AG08395 (cell line): ENCODE results near the gene SETDB1.
A peak's percentile ranks its signal among the peaks of the same experiment; 100 is the strongest.

ENCODE experiments used
- DNase-seq: peaks from one replicate; pipeline ENCODE4 v3.0.0; 2012; ENCODE audit warnings: mixed read lengths, low spot score

Gene SETDB1

DNA sequence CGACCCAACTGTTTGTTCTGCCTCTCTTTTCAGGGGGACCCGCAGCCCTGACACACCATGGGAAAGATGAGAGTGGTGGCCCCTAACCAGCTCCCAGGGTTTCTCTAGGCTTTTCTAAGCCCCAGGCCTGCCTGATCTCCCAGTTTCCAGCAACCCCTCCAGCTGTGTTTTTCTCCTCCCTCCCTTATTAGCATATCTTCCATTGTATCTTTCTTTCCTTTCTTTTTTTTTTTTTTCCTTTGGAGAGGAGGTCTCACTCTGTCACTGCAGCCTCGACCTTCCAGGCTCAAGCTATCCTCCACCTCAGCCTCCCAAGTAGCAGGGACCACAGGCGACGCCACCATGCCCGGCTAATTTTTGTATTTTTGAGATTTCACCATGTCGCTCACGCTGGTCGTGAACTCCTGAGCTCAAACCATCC, 50.2 kb downstream of the SETDB1 start:
- DNase-seq, result no peak

DNA sequence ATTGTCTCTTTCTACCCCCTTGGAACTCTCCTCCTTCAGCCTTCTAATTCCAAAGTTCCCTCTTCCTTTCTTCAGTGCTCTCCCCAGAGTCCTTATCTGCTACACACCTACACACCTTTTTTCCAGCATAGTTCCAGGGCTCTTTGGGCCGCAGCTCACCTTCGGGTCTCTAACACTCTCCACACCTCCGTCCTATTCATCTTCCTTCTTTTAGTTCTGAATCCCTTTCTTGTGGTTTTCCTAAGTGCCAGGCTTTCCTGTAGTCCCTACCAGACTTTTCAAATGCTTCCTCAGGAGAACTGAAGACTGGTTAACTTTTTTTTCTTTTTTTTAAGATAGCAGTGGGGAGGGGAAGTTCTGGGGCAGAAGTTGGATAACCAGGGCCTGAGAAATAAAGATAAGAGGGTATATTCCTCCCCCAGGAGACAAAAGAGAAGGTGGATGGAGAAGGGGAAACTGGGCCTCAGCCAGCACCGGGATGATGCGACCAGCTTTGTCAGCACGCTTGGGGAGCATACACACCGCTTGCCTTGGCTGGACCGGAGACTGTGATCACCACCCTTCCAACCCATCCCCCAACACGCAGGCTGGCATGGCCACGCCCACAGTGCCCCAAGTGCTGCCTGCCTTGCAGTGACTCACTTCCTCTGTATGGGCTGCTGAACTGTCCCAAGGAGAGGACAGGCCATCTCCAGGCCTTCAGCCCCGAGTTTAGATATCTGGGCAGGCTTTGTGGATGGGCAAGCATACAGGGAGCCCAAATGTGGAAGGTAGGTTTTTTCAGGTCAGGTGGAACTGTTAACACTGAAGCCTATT, 50.9 kb downstream of the SETDB1 start:
- peak; percentile 70 for DNase-seq

DNA sequence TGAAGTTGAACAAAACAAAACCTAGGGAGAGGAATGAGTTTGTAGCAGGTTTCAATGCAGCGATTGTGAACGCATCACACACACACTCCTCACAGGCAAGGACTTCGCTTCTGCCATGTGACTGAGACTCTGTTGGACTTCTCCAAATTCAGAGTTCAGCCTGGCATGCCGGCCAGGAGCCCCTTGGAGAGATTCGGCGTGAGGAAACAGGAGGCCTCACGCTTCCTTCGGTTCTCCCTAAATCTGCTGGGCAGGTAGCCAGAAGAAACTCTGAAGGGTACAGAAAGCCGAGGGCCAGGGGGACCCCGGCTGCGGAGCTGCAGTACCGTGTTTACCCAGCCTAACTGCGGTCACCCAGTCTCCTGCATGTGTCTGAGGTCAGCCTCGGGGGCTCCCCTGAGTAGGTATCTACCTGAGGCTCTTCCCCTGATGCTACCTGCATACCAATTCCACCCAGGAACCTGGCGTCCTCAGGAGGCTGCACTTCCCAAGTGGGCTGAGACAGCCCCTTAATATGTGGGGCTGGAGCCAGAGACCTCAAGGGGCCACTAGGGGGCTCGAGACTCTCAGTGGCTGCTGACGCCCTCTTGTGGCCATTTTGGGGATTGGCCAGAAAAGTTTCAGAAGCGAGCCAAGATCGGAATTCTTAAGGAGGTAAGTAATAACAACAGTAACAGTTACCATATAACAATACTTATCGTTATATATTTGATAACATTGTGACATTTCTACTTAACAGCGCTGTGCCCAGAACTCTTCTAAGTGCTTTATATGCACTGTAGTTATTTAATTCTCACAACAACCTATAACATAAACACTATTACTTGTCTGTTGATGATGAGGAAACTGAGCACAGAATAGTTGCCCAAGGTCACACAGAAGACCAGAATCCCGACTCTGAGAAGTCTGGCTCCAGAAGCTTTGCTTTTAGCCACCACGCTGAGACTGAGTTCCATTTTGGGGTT, 53.2 kb downstream of the SETDB1 start:
- DNase-seq, result peak; percentile 92

DNA sequence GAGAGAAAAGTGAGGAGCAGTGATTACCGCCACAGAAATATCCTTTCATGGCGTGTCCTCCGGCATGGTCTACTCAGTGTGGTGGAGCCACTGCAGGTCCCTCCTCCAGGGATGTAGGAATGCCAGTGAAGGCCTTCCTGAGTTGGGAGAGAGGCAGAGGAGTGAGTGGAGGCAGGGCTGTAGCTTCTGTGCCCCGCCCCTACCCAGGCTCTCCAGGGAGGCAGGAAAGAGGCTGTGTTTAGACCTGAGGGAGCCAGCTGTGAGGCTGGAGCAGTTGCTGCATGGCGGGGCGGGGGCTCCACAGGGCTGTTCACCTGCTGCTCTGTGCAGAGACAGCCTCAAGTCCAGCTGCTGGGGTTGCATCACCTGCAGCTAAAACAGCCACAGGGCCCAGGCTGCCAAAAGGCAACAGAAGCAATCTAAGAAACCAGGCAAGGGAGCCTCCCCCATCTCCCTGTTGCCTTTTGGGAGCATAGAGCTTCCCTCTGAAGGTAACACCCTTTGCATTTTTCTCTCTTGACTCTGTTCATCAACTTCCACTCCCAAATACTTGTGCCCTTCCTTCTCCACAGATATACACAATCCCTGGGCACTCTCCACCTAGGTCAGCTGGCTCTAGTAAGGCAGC, 55.1 kb downstream of the SETDB1 start:
- DNase-seq, result no peak

DNA sequence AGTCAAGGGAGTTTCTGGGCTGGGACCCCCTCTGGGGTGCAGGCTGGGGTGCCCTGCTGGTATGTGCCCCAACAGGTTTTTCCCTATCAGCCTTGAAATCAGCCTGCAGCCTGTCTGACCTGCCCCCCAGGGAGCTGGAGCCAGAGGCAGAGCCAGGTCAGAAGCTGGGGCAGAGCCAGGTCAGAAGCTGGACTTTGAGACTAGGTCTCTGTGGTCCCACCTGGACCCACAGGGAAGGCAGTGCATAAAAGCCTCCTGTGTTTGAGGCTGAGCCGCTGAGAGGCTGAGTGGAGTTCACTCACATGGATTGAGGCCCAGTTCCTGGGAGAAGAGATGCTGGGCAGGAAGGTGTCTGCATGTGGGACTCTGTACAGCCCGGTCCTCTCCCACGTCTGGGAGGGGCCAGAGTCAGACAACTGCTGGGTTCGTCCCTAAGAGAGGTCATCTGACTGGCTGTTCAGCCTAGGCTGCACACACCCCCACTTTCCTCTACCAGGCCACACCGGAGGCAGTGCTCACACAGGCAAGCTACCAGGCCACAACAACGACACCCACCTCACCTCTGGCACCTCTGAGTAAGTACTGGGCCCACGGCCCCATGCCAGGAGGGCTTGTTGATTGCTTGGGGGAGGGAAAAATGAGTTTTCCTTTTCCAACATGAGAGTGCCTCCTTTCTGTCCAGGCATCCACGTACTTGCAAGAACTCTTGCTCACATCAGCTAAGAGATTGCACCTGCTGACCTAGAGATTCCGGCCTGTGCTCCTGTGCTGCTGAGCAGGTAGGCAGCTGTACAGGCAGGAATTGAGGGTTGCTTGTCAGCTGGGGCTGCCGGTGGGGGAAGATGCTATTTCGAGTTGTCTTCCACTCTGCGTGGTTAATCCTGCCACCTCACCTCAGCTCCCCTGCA, 55.9 kb downstream of the SETDB1 start, which contains the start of gene ANXA9:
Gene ANXA9, plus strand, starts transcription at position 488 of the 908 bp plus-strand sequence. CDS start 814 bp downstream, outside the sequence.
- DNase-seq, result no peak

DNA sequence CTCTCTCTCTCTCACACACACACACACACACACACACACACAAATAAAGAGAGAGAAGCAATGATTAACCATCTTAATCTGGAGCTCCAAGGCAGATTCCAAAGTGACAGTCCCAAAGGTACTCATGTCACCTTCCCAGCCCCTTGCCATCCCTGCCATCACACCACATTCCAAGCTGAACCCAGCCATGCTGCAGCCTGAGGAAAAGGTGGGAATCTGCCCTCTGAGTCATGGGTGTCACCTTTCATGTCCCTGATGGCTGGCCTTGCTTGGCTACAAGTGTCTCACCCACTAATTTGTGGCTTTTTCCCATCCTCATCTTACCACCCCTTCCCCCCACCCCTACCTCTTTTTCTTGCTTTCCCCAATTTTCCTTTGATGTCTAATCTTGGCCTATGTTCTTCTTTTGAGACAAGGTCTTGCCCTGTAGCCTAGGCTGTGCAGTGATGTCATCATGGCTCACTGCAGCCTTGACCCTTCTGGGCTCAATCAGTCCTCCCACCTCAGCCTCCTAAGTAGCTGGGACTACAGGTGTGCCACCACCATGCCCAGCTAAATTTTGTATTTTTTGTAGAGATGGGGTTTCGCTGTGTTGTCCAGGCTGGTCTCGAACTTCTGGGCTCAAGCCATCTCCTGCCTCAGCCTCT, 59.1 kb downstream of the SETDB1 start:
- DNase-seq, result no peak

DNA sequence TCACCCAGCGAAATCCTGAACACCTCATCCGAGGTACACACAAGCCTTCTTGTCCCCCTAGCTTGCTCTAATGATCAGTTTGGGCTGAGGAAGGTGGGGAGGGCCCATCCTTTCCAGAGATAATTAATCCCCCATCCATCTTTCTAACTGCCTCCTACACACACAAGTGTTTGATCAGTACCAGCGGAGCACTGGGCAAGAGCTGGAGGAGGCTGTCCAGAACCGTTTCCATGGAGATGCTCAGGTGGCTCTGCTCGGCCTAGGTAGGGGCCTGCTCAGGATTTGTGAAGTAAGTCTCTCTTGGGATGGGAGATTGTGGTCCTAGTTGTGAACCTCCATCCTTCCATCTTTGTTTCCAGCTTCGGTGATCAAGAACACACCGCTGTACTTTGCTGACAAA, 61.8 kb downstream of the SETDB1 start:
- no peak for DNase-seq

DNA sequence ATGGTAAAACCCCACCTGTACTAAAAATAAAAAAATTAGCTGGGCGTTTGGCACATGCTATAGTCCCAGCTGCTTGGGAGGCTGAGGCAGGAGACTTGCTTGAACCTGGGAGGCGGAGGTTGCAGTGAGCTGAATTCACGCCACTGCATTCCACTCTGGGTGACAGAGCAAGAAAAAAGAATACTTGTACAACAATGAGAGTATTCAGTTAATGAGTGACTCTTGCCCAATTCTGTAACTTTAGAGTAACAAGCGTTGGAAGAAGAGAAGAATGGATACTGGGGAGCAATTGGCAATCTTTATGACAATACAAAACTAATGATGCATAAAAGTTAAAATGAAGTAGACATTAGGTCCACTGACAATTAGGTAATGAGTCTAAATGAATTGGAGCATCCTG, 66.5 kb downstream of the SETDB1 start:
- no peak for DNase-seq

DNA sequence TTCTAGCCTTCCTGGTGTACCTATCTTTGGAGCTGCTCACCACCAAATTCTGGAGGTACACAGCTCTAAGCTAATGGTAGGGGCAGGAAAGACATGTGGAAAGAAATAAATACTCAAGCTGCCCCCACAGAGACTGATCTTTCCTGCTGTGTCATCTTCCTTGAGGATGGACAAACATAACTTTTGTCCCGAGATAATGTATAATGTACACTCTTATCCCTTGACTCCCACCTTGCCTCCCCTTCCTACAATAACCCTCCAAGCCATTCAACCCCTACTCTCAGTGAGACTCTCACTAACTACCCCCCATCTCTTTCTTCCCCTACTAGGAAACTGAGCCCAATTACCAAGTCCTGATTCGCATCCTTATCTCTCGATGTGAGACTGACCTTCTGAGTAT, 68.1 kb downstream of the SETDB1 start:
- no peak for DNase-seq

DNA sequence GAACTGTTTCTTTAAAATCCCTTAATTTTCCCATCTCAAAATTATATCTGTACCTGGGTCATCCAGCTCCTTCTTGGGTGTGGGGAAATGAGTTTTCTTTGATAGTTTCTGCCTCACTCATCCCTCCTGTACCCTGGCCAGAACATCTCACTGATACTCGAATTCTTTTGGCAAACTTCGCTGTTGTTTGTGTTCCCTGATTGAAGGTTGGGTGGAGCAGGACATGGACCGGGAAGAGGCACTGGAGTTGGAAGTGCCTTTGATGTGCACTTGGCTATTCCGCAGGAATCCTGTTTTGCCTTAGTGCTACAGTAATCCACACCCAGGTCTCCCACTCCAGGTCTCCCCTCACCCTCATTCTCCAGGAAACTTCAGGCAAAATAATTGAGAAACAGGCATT, 69.3 kb downstream of the SETDB1 start:
- no peak for DNase-seq

DNA sequence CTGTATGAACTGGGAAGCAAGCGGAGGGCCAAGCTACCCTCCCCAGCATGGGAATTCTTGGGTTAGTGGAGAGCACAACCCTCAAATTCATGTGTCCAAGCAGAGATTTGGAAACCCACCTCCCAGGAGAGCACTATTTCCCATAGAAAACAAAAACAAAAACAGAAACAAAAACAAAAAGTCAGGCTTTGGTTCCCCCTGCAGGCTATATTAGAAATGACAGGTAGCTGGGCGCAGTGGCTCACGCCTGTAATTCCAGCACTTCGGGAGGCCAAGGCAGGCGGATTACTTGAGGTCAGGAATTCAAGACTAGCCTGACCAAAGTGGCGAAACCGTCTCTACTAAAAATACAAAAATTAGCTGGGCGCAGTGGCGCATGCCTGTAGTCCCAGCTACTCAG, 69.7 kb downstream of the SETDB1 start:
- peak; percentile 34 for DNase-seq

DNA sequence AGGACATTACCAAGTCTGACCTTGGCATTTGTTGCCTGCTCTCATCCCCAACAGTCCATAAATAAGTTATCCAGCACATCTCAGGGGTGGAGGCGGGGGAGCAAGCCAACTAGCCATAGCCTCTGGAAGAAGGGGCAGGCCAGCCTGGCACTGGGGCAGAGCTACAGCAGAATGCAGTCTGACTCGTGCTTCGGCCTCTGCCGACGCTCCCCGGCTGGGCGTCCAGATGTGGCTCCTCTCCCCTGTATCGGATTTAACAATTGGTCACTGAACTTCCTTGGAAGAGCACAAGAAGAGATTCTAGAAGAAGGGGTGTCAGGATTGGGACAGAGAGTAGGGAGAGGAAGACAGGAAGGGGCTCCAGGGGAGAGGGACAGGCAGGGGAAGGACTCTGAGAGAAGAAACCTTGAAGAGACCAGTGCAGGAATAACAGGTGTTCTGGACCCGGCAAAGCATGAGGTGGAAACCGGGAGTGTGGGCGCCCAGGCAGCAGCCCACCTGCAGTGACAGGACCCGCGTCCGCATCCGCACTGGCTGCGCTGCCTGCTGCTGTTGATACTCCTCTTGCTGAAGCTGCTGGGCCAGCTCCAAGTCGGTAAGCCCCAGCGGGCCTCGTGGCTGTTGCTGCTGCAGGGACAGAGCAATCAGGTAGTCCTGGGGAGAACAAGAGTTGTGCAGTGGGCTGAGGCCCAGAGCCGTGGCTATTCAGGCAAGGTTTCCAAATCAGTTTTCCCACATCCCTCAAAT, 71.1 kb downstream of the SETDB1 start:
- no peak for DNase-seq

DNA sequence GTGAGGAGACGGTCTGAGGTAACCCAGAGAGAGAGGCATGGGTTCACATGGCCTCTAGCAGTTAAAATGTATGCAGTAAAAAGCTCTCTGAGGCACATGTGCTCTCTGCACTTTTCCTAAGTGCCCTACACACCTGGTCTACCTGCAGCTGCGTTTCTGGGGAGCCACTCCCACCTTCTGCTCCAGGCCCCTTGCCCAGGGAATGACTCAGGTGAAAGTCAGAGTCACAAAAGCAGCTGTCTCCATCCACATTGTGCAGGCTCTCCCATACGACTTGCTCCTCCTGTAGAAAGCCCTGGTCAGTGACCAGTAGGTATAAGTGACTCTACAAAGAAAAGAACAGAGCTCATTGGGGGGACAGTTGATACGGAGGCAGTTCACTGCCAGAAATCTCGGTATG, 71.8 kb downstream of the SETDB1 start:
- DNase-seq, result no peak

DNA sequence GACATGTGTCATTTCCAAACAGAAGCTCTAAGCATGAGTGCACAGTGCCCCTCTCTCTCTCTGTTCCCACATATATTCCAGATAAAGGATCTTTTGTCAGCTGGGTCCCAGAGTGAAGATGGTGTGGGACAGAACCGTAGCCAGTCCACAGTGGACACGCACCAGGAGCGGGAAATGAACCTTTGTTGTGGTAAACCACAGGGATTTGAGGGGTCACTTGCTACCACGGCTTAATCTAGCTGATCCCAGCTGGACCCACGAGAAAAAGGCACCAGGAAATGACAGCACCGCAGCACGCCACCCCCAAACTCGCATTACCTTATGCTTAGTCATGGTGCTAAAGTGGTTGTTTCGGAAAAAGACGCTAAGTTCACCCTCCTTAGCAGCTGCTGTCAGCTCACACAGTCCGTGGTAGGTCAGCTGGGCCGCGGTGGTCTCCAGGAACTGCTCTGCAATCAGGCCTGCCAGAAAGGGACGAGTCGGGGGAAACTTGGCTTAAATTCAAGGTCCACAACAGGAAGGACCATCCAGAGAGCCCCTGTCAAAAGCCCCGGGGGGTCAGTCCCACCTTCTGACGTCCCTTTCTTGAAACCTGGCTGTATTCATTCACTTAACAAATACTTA, 73.0 kb downstream of the SETDB1 start:
- DNase-seq, result no peak

DNA sequence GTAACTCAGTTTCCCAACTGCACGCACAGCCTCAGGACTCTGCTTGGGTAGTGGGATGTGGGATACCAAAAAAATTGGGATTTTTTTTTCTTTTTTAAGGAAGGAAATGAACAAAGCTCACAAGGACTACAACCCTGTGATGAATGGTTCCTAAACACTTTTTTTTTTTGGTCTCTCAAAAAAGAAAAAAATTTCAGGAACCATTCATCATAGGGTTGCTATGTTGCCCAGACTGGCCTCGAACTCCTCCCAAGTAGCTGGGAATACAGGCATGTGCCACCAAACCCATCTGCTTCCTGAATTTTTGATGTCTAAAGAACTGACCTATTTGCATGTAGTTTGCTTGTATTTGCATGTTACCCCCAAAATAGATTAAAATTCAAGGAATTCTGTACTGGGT, 73.8 kb downstream of the SETDB1 start:
- no peak for DNase-seq

DNA sequence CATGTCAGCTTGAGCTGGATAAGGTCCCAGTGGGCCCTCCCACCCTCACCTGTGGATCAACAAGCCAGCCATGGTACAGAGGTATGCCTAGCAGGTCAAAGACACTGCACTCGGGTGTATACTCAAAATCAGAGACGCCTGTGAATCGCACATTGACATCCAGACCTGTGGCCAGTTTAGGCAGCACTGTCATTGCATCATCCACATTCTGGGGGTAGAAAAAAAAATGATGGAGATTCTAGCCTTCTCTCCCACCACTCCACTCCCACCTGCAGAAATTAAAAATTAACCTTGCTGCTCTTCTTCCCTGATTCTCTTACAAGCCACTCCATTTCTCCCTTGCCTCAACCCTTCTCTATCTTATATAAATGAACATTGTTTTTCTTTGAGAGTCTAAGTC, 74.2 kb downstream of the SETDB1 start:
- DNase-seq, result no peak

DNA sequence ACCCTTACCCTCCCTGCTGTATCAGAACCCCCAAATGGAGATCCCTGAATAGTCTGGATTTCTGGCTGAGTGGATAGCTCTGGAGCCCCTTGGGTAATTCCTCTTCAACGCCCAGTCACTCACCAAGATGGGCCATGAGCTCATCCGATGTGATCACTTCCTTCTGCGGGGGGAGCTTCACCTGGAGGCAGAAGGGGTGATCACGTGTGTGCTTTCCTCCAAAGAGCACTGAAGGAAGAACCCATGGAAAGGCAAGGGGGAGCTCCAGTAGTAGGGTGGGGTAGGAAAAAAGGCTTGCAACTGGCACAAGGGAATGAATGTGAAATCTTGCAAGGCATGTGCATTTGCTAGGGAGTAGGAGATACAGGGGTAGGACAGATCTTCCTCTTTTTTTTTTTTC, 75.4 kb downstream of the SETDB1 start:
- DNase-seq, result no peak

DNA sequence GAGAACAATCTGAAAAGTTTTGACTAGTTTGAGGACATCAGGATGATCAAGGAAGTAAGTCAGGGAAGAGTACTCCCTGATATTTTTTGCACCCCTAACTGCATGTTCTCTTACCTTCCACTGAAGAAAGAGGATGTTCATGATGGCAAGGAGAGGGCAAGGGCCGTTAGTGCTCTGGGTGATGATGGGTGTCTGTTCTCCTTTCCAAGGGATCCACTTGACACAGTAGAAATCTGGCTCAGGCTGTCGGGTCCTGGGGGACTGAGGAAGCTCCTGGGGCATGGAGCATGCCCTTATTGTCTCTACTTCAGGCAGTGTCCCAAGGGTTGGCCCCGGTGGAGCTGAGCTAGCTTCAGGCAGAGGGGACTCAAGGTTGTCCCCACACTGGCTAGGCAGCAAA, 75.9 kb downstream of the SETDB1 start:
- no peak for DNase-seq

DNA sequence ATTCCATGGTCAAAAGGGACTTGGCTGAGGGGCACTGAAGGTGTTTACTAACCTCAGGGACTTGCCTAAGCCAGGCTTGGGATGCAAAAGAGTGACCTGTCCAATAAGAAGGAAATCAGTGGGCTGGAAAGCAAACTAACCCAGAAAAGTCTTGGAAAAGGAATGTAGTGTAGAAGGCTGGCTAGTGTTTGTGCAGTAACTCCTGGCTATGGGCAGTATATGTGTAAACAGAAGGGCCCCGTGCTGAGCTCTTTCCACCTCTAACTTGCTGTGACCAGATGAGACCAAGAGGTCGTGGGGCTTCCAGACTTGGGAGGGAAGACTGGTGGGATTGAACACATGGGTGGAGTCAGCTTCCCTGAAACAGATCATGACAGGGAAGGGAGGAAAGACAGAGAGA, 76.4 kb downstream of the SETDB1 start:
- DNase-seq, result no peak

DNA sequence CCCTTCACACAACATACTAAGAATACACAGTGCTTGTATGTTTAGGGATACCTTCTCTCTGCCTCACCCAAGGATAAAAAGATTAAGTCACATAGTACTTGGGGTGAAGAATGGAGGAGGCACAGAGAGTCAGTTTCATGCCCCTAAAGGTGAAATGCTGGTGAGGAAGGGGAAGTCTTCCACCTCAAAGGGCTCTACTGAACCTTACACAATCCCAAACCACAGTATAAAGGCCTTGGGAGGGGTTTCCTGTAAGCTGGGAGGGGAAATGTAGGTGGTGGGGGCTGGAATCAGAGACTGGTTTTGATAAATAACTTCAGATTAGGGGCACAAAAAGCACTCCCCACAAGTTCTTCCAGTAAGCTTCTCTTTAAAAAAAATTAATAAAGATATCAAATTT, 77.0 kb downstream of the SETDB1 start:
- no peak for DNase-seq
